SK-N-SH (cell line): ENCODE measurements around the gene VSIG10. TPM values are rescaled to one million over a fixed set of nuclear protein-coding genes. Genes with fewer than 3 reads are reported as not detected.
"Not testable (repeated sequence)": the region's sequence is repeated elsewhere in the genome, so short reads cannot be mapped to it uniquely, and the experiment has no call there.

Experiments
- CTCF ChIA-PET: fragments of 300-600, 350-600 bp; formaldehyde crosslinking; extraction: SDS; loops from one replicate; lab custom pipeline; 2021; lab: Yijun Ruan, JAX
- POLR2A ChIA-PET: fragments of 350-600 bp; sonication (Branson Sonifier 250); formaldehyde crosslinking; extraction: SDS; loops from one replicate; lab custom pipeline; 2020; ENCODE audit warnings: antibody characterized with exemption, inconsistent platforms; lab: Yijun Ruan, JAX
- DNase-seq: peaks from one replicate; pipeline ENCODE4 v3.0.0; 2012
- H2AFZ ChIP-seq: fragments of 200-600 bp; sonication (generic); 2 replicates; pipeline ENCODE4 v1.8.1; 2016; ENCODE audit warnings: antibody characterized with exemption, mild to moderate bottlenecking, low read depth
- H3F3A ChIP-seq: fragments of 200-600 bp; sonication (generic); replicated peaks from 2 replicates; pipeline ENCODE3; 2016; ENCODE audit warnings: antibody characterized with exemption, mild to moderate bottlenecking; ENCODE audit not compliant: insufficient read depth
- H3K27ac ChIP-seq, 2 experiments: fragments of 200-500 bp in 1 of 2; fragments of 200-600 bp in 1 of 2; sonication (Bioruptor generic) in 1 of 2; sonication (generic), shearing (Covaris generic) in 1 of 2; 2 replicates each; pipeline versions ENCODE4 v1.5.1 to v1.6.1; 2014 to 2016; ENCODE audit warnings: low read depth in 2 of 2, inconsistent platforms in 1 of 2, low read length in 1 of 2, mild to moderate bottlenecking in 1 of 2, mixed read lengths in 1 of 2
- H3K27me3 ChIP-seq: fragments of 200-600 bp; sonication (generic), shearing (Covaris generic); 2 replicates; pipeline ENCODE4 v1.6.1; 2016; ENCODE audit warnings: mixed run types; ENCODE audit not compliant: insufficient read depth
- H3K36me3 ChIP-seq, 2 experiments: fragments of 200-500 bp in 1 of 2; fragments of 200-600 bp in 1 of 2; sonication (Bioruptor generic) in 1 of 2; sonication (generic) in 1 of 2; replicated peaks in 1 of 2; 2 replicates each; pipeline versions ENCODE3 to v1.5.1; 2014 to 2016; ENCODE audit warnings: low read length in 1 of 2, mild to moderate bottlenecking in 1 of 2; ENCODE audit not compliant: insufficient read depth in 2 of 2, control insufficient read depth in 1 of 2
- H3K4me1 ChIP-seq, 2 experiments: fragments of 200-500 bp in 1 of 2; fragments of 200-600 bp in 1 of 2; sonication (Bioruptor generic) in 1 of 2; sonication (generic), shearing (Covaris generic) in 1 of 2; 2 replicates each; pipeline versions ENCODE4 v1.5.1 to v1.6.1; 2014 to 2016; ENCODE audit warnings: low read depth in 1 of 2, low read length in 1 of 2, mixed run types in 1 of 2; ENCODE audit not compliant: insufficient read depth in 2 of 2, control insufficient read depth in 1 of 2
- H3K4me2 ChIP-seq: fragments of 200-600 bp; sonication (generic), shearing (Covaris generic); 2 replicates; pipeline ENCODE4 v1.6.1; 2017; ENCODE audit warnings: mixed run types
- H3K4me3 ChIP-seq, 2 experiments: fragments of 200-500 bp in 1 of 2; fragments of 200-600 bp in 1 of 2; sonication (Bioruptor generic) in 1 of 2; sonication (generic), shearing (Covaris generic) in 1 of 2; 2 replicates each; pipeline versions ENCODE4 v1.5.1 to v1.8.1; 2014 to 2016; ENCODE audit warnings: low read depth in 2 of 2, inconsistent platforms in 1 of 2, low read length in 1 of 2, mild to moderate bottlenecking in 1 of 2, mixed read lengths in 1 of 2, moderate library complexity in 1 of 2
- H3K79me2 ChIP-seq: fragments of 200-600 bp; sonication (generic); 2 replicates; pipeline ENCODE4 v1.8.1; 2017; ENCODE audit warnings: mild to moderate bottlenecking; ENCODE audit not compliant: insufficient read depth
- H3K9ac ChIP-seq: fragments of 200-600 bp; sonication (generic); 2 replicates; pipeline ENCODE4 v1.6.1; 2017; ENCODE audit warnings: mixed run types
- H3K9me2 ChIP-seq: fragments of 200-600 bp; sonication (generic); 2 replicates; pipeline ENCODE4 v1.6.1; 2017; ENCODE audit warnings: mixed run types
- H3K9me3 ChIP-seq: fragments of 200-600 bp; sonication (generic); 2 replicates; pipeline ENCODE4 v1.6.1; 2017; ENCODE audit warnings: mixed run types, mild to moderate bottlenecking, moderate library complexity
- H4K20me1 ChIP-seq: fragments of 200-600 bp; sonication (generic); 2 replicates; pipeline ENCODE4 v1.6.1; 2017; ENCODE audit warnings: mild to moderate bottlenecking, mixed run types; ENCODE audit not compliant: insufficient read depth
- CHD2 ChIP-seq: fragments of 150-350 bp; IDR thresholded peaks from 2 replicates; pipeline ENCODE4 v1.6.1; 2018; ENCODE audit warnings: low read length; ENCODE audit not compliant: partially characterized antibody
- ELF1 ChIP-seq: IDR thresholded peaks from 2 replicates; pipeline ENCODE4 v1.4.0; 2012
- EP300 ChIP-seq, 2 experiments: IDR thresholded peaks; 2 replicates each; pipeline versions ENCODE4 v1.4.0 to v1.6.1; 2012; ENCODE audit warnings: borderline replicate concordance in 1 of 2, low read depth in 1 of 2, low read length in 1 of 2
- FOXM1 ChIP-seq: IDR thresholded peaks from 2 replicates; pipeline ENCODE4 v1.4.0; 2012; ENCODE audit warnings: low read depth, mild to moderate bottlenecking
- GABPA ChIP-seq: IDR thresholded peaks from 2 replicates; pipeline ENCODE4 v1.4.0; 2012; ENCODE audit warnings: low read depth, mild to moderate bottlenecking
- GATA2 ChIP-seq: sonication (generic); formaldehyde crosslinking; IDR thresholded peaks from 2 replicates; pipeline ENCODE4 v1.5.0; 2020; ENCODE audit warnings: mild to moderate bottlenecking, missing genetic modification reagents
- MEF2A ChIP-seq: IDR thresholded peaks from 2 replicates; pipeline ENCODE4 v1.4.0; 2012; ENCODE audit warnings: low read depth, borderline replicate concordance
- MXI1 ChIP-seq: IDR thresholded peaks from 2 replicates; pipeline ENCODE4 v1.6.1; 2012; ENCODE audit warnings: mild to moderate bottlenecking, low read depth, low read length, improper control_type of control experiment
- NRF1 ChIP-seq: IDR thresholded peaks from 2 replicates; pipeline ENCODE4 v1.6.1; 2012; ENCODE audit warnings: low read depth, mild to moderate bottlenecking, low read length
- POLR2AphosphoS5 ChIP-seq: IDR thresholded peaks from 2 replicates; pipeline ENCODE4 v1.6.1; 2012; ENCODE audit warnings: low read depth, low read length
- SMC3 ChIP-seq: IDR thresholded peaks from 2 replicates; pipeline ENCODE4 v1.6.1; 2012; ENCODE audit warnings: low read depth, low read length, improper control_type of control experiment
- WGBS: methylation state at CpG from one replicate; pipeline ENCODE4 v1.1.6; 2017; ENCODE audit warnings: low lambda C conversion rate; 5-methylcytosine and 5-hydroxymethylcytosine counted together
- polyA plus RNA-seq, 3 experiments: library from polyadenylated mRNA; depleted of rRNA; stranded (reverse); fragments of >200 nt; gene quantifications; 2 replicates each; pipeline ENCODE4 v1.2.3, GENCODE V29; 2012
- TF ChIP-seq, protein P1 (sequence below): fragments of 200-600 bp; sonication (generic); IDR thresholded peaks from 2 replicates; pipeline ENCODE4 v1.6.1; 2017; ENCODE audit warnings: antibody characterized with exemption, mild to moderate bottlenecking, moderate library complexity
- TF ChIP-seq, protein P2 (sequence below): fragments of 150-350 bp; IDR thresholded peaks from 2 replicates; pipeline ENCODE4 v1.6.1; 2017; ENCODE audit warnings: antibody characterized with exemption, low read length, low read depth, borderline replicate concordance

Gene VSIG10
- polyA plus RNA-seq, 1 of the 3 experiments (the other 2 are of a cell fraction), result 12.5 TPM

GRCh38 chr12:118135788-118136558 is 32.2 kb upstream of the VSIG10 start, which contains the start of gene PEBP1 (continued):
- TF ChIP-seq, protein P1, sequence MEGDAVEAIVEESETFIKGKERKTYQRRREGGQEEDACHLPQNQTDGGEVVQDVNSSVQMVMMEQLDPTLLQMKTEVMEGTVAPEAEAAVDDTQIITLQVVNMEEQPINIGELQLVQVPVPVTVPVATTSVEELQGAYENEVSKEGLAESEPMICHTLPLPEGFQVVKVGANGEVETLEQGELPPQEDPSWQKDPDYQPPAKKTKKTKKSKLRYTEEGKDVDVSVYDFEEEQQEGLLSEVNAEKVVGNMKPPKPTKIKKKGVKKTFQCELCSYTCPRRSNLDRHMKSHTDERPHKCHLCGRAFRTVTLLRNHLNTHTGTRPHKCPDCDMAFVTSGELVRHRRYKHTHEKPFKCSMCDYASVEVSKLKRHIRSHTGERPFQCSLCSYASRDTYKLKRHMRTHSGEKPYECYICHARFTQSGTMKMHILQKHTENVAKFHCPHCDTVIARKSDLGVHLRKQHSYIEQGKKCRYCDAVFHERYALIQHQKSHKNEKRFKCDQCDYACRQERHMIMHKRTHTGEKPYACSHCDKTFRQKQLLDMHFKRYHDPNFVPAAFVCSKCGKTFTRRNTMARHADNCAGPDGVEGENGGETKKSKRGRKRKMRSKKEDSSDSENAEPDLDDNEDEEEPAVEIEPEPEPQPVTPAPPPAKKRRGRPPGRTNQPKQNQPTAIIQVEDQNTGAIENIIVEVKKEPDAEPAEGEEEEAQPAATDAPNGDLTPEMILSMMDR, result no peak
- TF ChIP-seq NRF1, result peak; percentile 56; the same call in 1 of the 2 replicates
- TF ChIP-seq MEF2A, result no peak
- peak; percentile 98 for TF ChIP-seq MXI1
- peak; percentile 82 for TF ChIP-seq POLR2AphosphoS5
- TF ChIP-seq ELF1, result no peak
- TF ChIP-seq GATA2 (CRISPR knock-in tag), result no peak; the same call in 1 of the 2 replicates
- TF ChIP-seq GABPA, result no peak
- TF ChIP-seq EP300 (IDR thresholded peaks at IDR 0.05; ENCODE audit: borderline replicate concordance in 1 of 2, low read depth in 1 of 2, low read length in 1 of 2), result no peak
- no peak for TF ChIP-seq SMC3
- TF ChIP-seq, protein P2, sequence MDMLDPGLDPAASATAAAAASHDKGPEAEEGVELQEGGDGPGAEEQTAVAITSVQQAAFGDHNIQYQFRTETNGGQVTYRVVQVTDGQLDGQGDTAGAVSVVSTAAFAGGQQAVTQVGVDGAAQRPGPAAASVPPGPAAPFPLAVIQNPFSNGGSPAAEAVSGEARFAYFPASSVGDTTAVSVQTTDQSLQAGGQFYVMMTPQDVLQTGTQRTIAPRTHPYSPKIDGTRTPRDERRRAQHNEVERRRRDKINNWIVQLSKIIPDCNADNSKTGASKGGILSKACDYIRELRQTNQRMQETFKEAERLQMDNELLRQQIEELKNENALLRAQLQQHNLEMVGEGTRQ, result no peak
- TF ChIP-seq FOXM1, result no peak
- peak; percentile 98 for TF ChIP-seq CHD2

- H3K4me2 ChIP-seq, H3K9me3 ChIP-seq, H3K79me2 ChIP-seq, DNase-seq, POLR2A ChIA-PET, H3K9me2 ChIP-seq, H3F3A ChIP-seq, H3K4me3 ChIP-seq, H4K20me1 ChIP-seq, H3K4me1 ChIP-seq, H3K9ac ChIP-seq, H3K27ac ChIP-seq, H3K27me3 ChIP-seq, H2AFZ ChIP-seq, H3K36me3 ChIP-seq: not testable (repeated sequence)
- CTCF ChIA-PET, result interaction anchor here (1.3 kb wide), 1 partner anchor 8 kb away, joined by 5 read pairs; no protein-coding TSS in a partner anchor
- WGBS, result 96% methylated on average over 5 of the region's 5 CpGs
Observed at GRCh38 chr12:118129436-118129835, 25.6 kb upstream of the VSIG10 start.
